Measurements from ENCODE around the gene CEACAM1. TPM values are rescaled to one million over a fixed set of nuclear protein-coding genes. Genes with fewer than 3 reads are reported as not detected.
A peak's percentile ranks its signal among the peaks of the same experiment; 100 is the strongest.

Gene CEACAM1
- total and polyA plus RNA-seq, 7 donors, result 0.62 to 4.8 (median 1.4) TPM

- Histone ChIP-seq H3K36me3 (ENCODE audit: insufficient read depth in 1 of 2, low read depth in 1 of 2) (no peaks in the 10 kb centered on the region), H3K4me1 (no peaks in the 10 kb centered on the region), H3K27me3 (ENCODE audit: insufficient read depth in 3 of 3, low read length in 2 of 3) (peaks cover 0 to 13% (median 2%) of the 10 kb centered on the region in 3 donors), H3K9me3 (no peaks in the 10 kb centered on the region), H3K27ac (no peak overlapping the region), H3K4me3 (no peak overlapping the region)
- intact Hi-C loops (cut with DNase I), result no loop called here
- TF ChIP-seq CTCF (IDR thresholded peaks at IDR 0.05), result no peak
- WGBS, 3 donors, result 71 to 72% (median 71%) methylated on average over 7 of the region's 7 CpGs
- ATAC-seq (no peak), DNase-seq (no peak)
These were observed 55.7 kb downstream of the CEACAM1 start for GRCh38 chr19:42472402-42473147.

GRCh38 chr19:42471554-42472249, 56.6 kb downstream of the CEACAM1 start:
- no peak for ATAC-seq
- Histone ChIP-seq H3K4me3 (no peak overlapping the region), H3K27ac (no peak overlapping the region), H3K27me3 (ENCODE audit: insufficient read depth in 3 of 3, low read length in 2 of 3) (peaks cover 0 to 13% (median 2%) of the 10 kb centered on the region in 3 donors), H3K36me3 (ENCODE audit: insufficient read depth in 1 of 2, low read depth in 1 of 2) (no peaks in the 10 kb centered on the region), H3K9me3 (no peaks in the 10 kb centered on the region), H3K4me1 (no peaks in the 10 kb centered on the region)
- DNase-seq, result no peak
- no peak for TF ChIP-seq CTCF (IDR thresholded peaks at IDR 0.05)
- intact Hi-C loops (cut with DNase I), result no loop called here
- WGBS, 3 donors, result 37 to 46% (median 45%) methylated on average over 7 of the region's 7 CpGs

- Histone ChIP-seq H3K4me1 (no peaks in the 10 kb centered on the region), H3K27ac (no peak overlapping the region), H3K4me3 (no peak overlapping the region), H3K36me3 (ENCODE audit: insufficient read depth in 1 of 2, low read depth in 1 of 2) (no peaks in the 10 kb centered on the region), H3K27me3 (ENCODE audit: insufficient read depth in 3 of 3, low read length in 2 of 3) (peaks cover 0 to 13% (median 2%) of the 10 kb centered on the region in 3 donors), H3K9me3 (no peaks in the 10 kb centered on the region)
- DNase-seq, result peak in 1 of 2 donors; percentile 18
- intact Hi-C loops (cut with DNase I), result no loop called here
- TF ChIP-seq CTCF (IDR thresholded peaks at IDR 0.05), result no peak
- WGBS, 3 donors, result 34 to 40% (median 39%) methylated on average over 8 of the region's 8 CpGs
- ATAC-seq, result no peak
These were observed 58.7 kb downstream of the CEACAM1 start for GRCh38 chr19:42469311-42470235.

- intact Hi-C loops (cut with DNase I), result no loop called here
- no peak overlapping the region for H3K27ac ChIP-seq
- DNase-seq, result no peak
- H3K4me3 ChIP-seq, result no peak overlapping the region
- WGBS, 3 donors, result 39 to 45% (median 40%) methylated on average over 3 of the region's 3 CpGs
- H3K36me3 ChIP-seq (ENCODE audit: insufficient read depth in 1 of 2, low read depth in 1 of 2), result no peaks in the 10 kb centered on the region
- no peaks in the 10 kb centered on the region for H3K4me1 ChIP-seq
- no peaks in the 10 kb centered on the region for H3K9me3 ChIP-seq
- peaks cover 0 to 13% (median 2%) of the 10 kb centered on the region in 3 donors for H3K27me3 ChIP-seq (ENCODE audit: insufficient read depth in 3 of 3, low read length in 2 of 3)
- no peak for TF ChIP-seq CTCF (IDR thresholded peaks at IDR 0.05)
- no peak for ATAC-seq
These were observed 59.9 kb downstream of the CEACAM1 start for GRCh38 chr19:42468273-42468796.

Data from psoas muscle (tissue), 8 donors.